ENCODE measurements around the gene CGB2. TPM values are rescaled to one million over a fixed set of nuclear protein-coding genes. Genes with fewer than 3 reads are reported as not detected.
A peak's percentile ranks its signal among the peaks of the same experiment; 100 is the strongest.

CGB2 gene
- total and polyA plus RNA-seq, 2 donors (not counting 1 experiment from before 2014, with no cell fraction given): not detected

- H3K4me3 ChIP-seq (ENCODE audit: control extremely low read depth in 1 of 5, extremely low read depth in 1 of 5, insufficient read depth in 1 of 5, low read depth in 2 of 5, low read length in 4 of 5): no peak overlapping the region
- H2AFZ ChIP-seq (ENCODE audit: insufficient read depth, low read depth, low read length, poor library complexity, severe bottlenecking): no peak overlapping the region
- ChIA-PET POLR2A (no interaction called here), CTCF (interaction anchor here (0.5 to 0.6 kb wide), 3 partner anchors 27 to 656 kb away, joined by 3 to 5 read pairs (median 3); no protein-coding TSS in a partner anchor)
- Mint-ChIP-seq H3K9me3 (ENCODE audit: insufficient read depth) (no peaks in the 10 kb centered on the region), H3K4me1 (peaks cover 19% of the 10 kb centered on the region), H3K27me3 (peaks cover 41% of the 10 kb centered on the region), H3K27ac (no peak overlapping the region), H3K4me3 (no peak overlapping the region)
- WGBS (ENCODE audit: insufficient coverage): 41% methylated on average over 25 of the region's 25 CpGs
- peaks cover 0 to 27% (median 0%) of the 10 kb centered on the region in 3 donors for H3K9me3 ChIP-seq (ENCODE audit: control extremely low read depth in 1 of 3, control insufficient read depth in 2 of 3, insufficient read depth in 1 of 3, low read length in 2 of 3)
- intact Hi-C loops (cut with micrococcal nuclease): no loop called here
- peaks cover 0 to 68% (median 30%) of the 10 kb centered on the region in 4 experiments for H3K27me3 ChIP-seq (replicated peaks in 1 of 4; ENCODE audit: control extremely low read depth in 1 of 4, control insufficient read depth in 3 of 4, insufficient read depth in 4 of 4, low read length in 3 of 4)
- H3K9ac ChIP-seq (ENCODE audit: low read length): no peak overlapping the region
- no peaks in the 10 kb centered on the region for H4K20me1 ChIP-seq (ENCODE audit: control insufficient read depth, insufficient read depth, low read length, poor library complexity, severe bottlenecking)
- no peak overlapping the region for H3K4me2 ChIP-seq (replicated peaks; ENCODE audit: low read depth, low read length, poor library complexity, severe bottlenecking)
- H3K27ac ChIP-seq (ENCODE audit: low read length in 2 of 2): no peak overlapping the region
- TF ChIP-seq EZH2 (IDR thresholded peaks at IDR 0.05; ENCODE audit: borderline replicate concordance, insufficient read depth, low read depth, low read length, poor library complexity, severe bottlenecking): no peak
- TF ChIP-seq, protein P1, sequence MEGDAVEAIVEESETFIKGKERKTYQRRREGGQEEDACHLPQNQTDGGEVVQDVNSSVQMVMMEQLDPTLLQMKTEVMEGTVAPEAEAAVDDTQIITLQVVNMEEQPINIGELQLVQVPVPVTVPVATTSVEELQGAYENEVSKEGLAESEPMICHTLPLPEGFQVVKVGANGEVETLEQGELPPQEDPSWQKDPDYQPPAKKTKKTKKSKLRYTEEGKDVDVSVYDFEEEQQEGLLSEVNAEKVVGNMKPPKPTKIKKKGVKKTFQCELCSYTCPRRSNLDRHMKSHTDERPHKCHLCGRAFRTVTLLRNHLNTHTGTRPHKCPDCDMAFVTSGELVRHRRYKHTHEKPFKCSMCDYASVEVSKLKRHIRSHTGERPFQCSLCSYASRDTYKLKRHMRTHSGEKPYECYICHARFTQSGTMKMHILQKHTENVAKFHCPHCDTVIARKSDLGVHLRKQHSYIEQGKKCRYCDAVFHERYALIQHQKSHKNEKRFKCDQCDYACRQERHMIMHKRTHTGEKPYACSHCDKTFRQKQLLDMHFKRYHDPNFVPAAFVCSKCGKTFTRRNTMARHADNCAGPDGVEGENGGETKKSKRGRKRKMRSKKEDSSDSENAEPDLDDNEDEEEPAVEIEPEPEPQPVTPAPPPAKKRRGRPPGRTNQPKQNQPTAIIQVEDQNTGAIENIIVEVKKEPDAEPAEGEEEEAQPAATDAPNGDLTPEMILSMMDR (IDR thresholded peaks at IDR 0.05): no peak
- no peaks in the 10 kb centered on the region for H3K36me3 ChIP-seq (replicated peaks in 1 of 2; ENCODE audit: control extremely low read depth in 1 of 2, control insufficient read depth in 1 of 2, extremely low read depth in 1 of 2, insufficient read depth in 2 of 2, low read length in 1 of 2)
- no peaks in the 10 kb centered on the region for H3K79me2 ChIP-seq (ENCODE audit: control insufficient read depth, insufficient read depth, low read length)
- H3K4me1 ChIP-seq (ENCODE audit: control insufficient read depth in 2 of 2, insufficient read depth in 2 of 2, low read length in 2 of 2): peaks cover 17 to 20% of the 10 kb centered on the region in 2 donors
- DNase-seq (no peak), ATAC-seq (ENCODE audit: low read depth) (no peak)
Measured at GRCh38 chr19:49061445-49061844, 29.8 kb downstream of the CGB2 start.

DNA sequence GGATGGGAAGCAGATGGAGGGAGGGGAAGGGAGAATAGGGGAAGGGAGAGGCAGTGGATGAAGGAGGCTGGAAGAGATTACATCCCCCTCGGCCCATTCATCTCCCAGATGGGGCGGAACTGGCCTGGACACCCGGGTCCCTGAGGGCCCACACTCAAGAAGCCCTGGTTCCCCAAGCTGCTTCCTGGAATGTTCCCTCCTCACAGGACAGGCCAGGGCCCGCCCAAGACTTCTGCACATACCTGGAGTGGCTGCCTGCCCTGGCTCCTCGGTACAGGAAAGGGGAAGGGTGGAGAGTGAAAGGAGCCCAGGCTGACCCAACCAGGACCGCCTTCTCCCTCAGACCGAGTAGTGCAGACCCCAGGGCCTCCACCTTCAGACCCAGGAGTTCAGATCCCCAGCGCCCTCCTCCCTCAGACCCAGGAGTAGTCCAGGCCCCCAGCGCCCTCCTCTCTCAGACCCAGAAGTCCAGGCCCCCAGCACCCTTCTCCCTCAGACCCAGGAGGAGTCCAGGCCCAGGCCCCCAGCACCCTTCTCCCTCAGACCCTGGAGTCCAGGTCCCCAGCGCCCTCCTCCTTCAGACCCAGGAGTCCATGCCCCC is 32.4 kb downstream of the CGB2 start:
- Histone ChIP-seq H2AFZ (ENCODE audit: insufficient read depth, low read depth, low read length, poor library complexity, severe bottlenecking) (no peak overlapping the region), H4K20me1 (ENCODE audit: control insufficient read depth, insufficient read depth, low read length, poor library complexity, severe bottlenecking) (no peaks in the 10 kb centered on the region), H3K4me2 (replicated peaks; ENCODE audit: low read depth, low read length, poor library complexity, severe bottlenecking) (peak overlapping the region; percentile 49), H3K4me3 (ENCODE audit: control extremely low read depth in 1 of 5, extremely low read depth in 1 of 5, insufficient read depth in 1 of 5, low read depth in 2 of 5, low read length in 4 of 5) (no peak overlapping the region), H3K27ac (ENCODE audit: low read length in 2 of 2) (no peak overlapping the region), H3K27me3 (replicated peaks in 1 of 4; ENCODE audit: control extremely low read depth in 1 of 4, control insufficient read depth in 3 of 4, insufficient read depth in 4 of 4, low read length in 3 of 4) (peaks cover 0 to 58% (median 20%) of the 10 kb centered on the region in 4 experiments), H3K4me1 (ENCODE audit: control insufficient read depth in 2 of 2, insufficient read depth in 2 of 2, low read length in 2 of 2) (peaks cover 0 to 5% of the 10 kb centered on the region in 2 donors), H3K36me3 (replicated peaks in 1 of 2; ENCODE audit: control extremely low read depth in 1 of 2, control insufficient read depth in 1 of 2, extremely low read depth in 1 of 2, insufficient read depth in 2 of 2, low read length in 1 of 2) (no peaks in the 10 kb centered on the region), H3K9me3 (ENCODE audit: control extremely low read depth in 1 of 3, control insufficient read depth in 2 of 3, insufficient read depth in 1 of 3, low read length in 2 of 3) (peaks cover 0 to 9% (median 0%) of the 10 kb centered on the region in 3 donors), H3K79me2 (ENCODE audit: control insufficient read depth, insufficient read depth, low read length) (no peaks in the 10 kb centered on the region), H3K9ac (ENCODE audit: low read length) (no peak overlapping the region)
- Mint-ChIP-seq H3K27ac (no peak overlapping the region), H3K27me3 (peaks cover 47% of the 10 kb centered on the region), H3K4me3 (no peak overlapping the region), H3K9me3 (ENCODE audit: insufficient read depth) (no peaks in the 10 kb centered on the region), H3K4me1 (peaks cover 4% of the 10 kb centered on the region)
- DNase-seq (no peak), ATAC-seq (ENCODE audit: low read depth) (no peak)
- ChIA-PET POLR2A (interaction anchor here (0.5 kb wide), 1 partner anchor 636 kb away, joined by 3 read pairs; no protein-coding TSS in a partner anchor), CTCF (no interaction called here)
- intact Hi-C loops (cut with micrococcal nuclease): no loop called here
- 61% methylated on average over 5 of the region's 10 CpGs for WGBS (ENCODE audit: insufficient coverage)
- TF ChIP-seq, protein P1 (IDR thresholded peaks at IDR 0.05): no peak
- no peak for TF ChIP-seq EZH2 (IDR thresholded peaks at IDR 0.05; ENCODE audit: borderline replicate concordance, insufficient read depth, low read depth, low read length, poor library complexity, severe bottlenecking)

Data from B cell (primary cell).